22Rv1 (cell line): ENCODE data around the gene PRDM7.

Source experiments
- CTCF ChIP-seq: fragments of 450-650 bp; IDR thresholded peaks from 2 replicates; pipeline ENCODE4 v1.5.1; 2017; ENCODE audit warnings: mild to moderate bottlenecking
- ZFX ChIP-seq: fragments of 450-650 bp; IDR thresholded peaks from 2 replicates; pipeline ENCODE4 v1.6.1; 2017; ENCODE audit warnings: antibody characterized with exemption, borderline replicate concordance

GRCh38 chr16:90035902-90036301 lies 41.2 kb downstream of the PRDM7 start:
- TF ChIP-seq CTCF (no peak), ZFX (no peak)
